ENCODE results near the gene KRTAP4-4. TPM values are rescaled to one million over a fixed set of nuclear protein-coding genes. Genes with fewer than 3 reads are reported as not detected.
"Not testable (repeated sequence)": the region's sequence is repeated elsewhere in the genome, so short reads cannot be mapped to it uniquely, and the experiment has no call there.

KRTAP4-4 gene
- total and polyA plus RNA-seq, 10 of the 15 experiments (the other 5 are each of a cell fraction or from before 2014, with no cell fraction given), result not detected

GRCh38 chr17:41163828-41164227 lies 3.3 kb upstream of the KRTAP4-4 start (continued):
- TF ChIP-seq BCL3 (IDR thresholded peaks at IDR 0.05; ENCODE audit: borderline replicate concordance, insufficient read depth, low read depth, low read length, poor library complexity, severe bottlenecking) (no peak), CHD4 (IDR thresholded peaks at IDR 0.05) (no peak)

- H3K4me2 ChIP-seq (ENCODE audit: control insufficient read depth, insufficient read depth); H4K20me1 ChIP-seq (ENCODE audit: control insufficient read depth, insufficient read depth); H3K27me3 ChIP-seq (replicated peaks in 1 of 2; ENCODE audit: control insufficient read depth in 2 of 2, insufficient read depth in 2 of 2, low read length in 1 of 2); H2AFZ ChIP-seq (ENCODE audit: control insufficient read depth, low read depth, low read length); BruUV-seq (replicated peaks); H3K4me1 ChIP-seq (ENCODE audit: control insufficient read depth, insufficient read depth, low read length); H3K9ac ChIP-seq (ENCODE audit: control insufficient read depth, insufficient read depth, low read length); H3K9me3 ChIP-seq (replicated peaks; ENCODE audit: control insufficient read depth, insufficient read depth, low read length); H3K4me3 ChIP-seq; H3K27ac ChIP-seq (ENCODE audit: control insufficient read depth, insufficient read depth); intact Hi-C loops (cut with micrococcal nuclease; ENCODE audit: unreplicated experiment); H3K79me2 ChIP-seq (ENCODE audit: control insufficient read depth, insufficient read depth, low read length); ATAC-seq; H3K36me3 ChIP-seq (ENCODE audit: control insufficient read depth in 2 of 2, insufficient read depth in 2 of 2, low read length in 1 of 2); RAD21 ChIA-PET (ENCODE audit: unreplicated experiment); in situ Hi-C loops (cut with MboI); CTCF ChIA-PET; FAIRE-seq; DNase-seq (ENCODE audit: low read depth, low spot score); SMC1A ChIA-PET (ENCODE audit: uncharacterized antibody, unreplicated experiment); POLR2A ChIA-PET: not testable (repeated sequence)
- 11% methylated on average over 3 of the region's 3 CpGs for WGBS (ENCODE audit: insufficient coverage, insufficient replicate concordance, low lambda C conversion rate, missing lambda C conversion rate)
Observed at GRCh38 chr17:41160190-41160589, 358 bp downstream of the KRTAP4-4 start.

GRCh38 chr17:41153856-41154255 lies 6.7 kb downstream of the KRTAP4-4 start:
- in situ Hi-C loops (cut with MboI) (no loop called here), intact Hi-C loops (cut with micrococcal nuclease; ENCODE audit: unreplicated experiment) (no loop called here)
- no peak overlapping the region for H3K9ac ChIP-seq (ENCODE audit: control insufficient read depth, insufficient read depth, low read length)
- FAIRE-seq (no peak), DNase-seq (ENCODE audit: low read depth, low spot score) (no peak), ATAC-seq (no peak)
- ChIA-PET POLR2A (no interaction called here), CTCF (no interaction called here), RAD21 (ENCODE audit: unreplicated experiment) (no interaction called here), SMC1A (ENCODE audit: uncharacterized antibody, unreplicated experiment) (no interaction called here)
- H3K36me3 ChIP-seq (ENCODE audit: control insufficient read depth in 2 of 2, insufficient read depth in 2 of 2, low read length in 1 of 2), result no peaks in the 10 kb centered on the region
- no peak overlapping the region for H2AFZ ChIP-seq (ENCODE audit: control insufficient read depth, low read depth, low read length)
- H4K20me1 ChIP-seq (ENCODE audit: control insufficient read depth, insufficient read depth), result no peaks in the 10 kb centered on the region
- no peaks in the 10 kb centered on the region for H3K9me3 ChIP-seq (replicated peaks; ENCODE audit: control insufficient read depth, insufficient read depth, low read length)
- BruUV-seq (replicated peaks), result no TSS peak
- H3K4me2 ChIP-seq (ENCODE audit: control insufficient read depth, insufficient read depth), result no peak overlapping the region
- H3K79me2 ChIP-seq (ENCODE audit: control insufficient read depth, insufficient read depth, low read length), result no peaks in the 10 kb centered on the region
- H3K27me3 ChIP-seq (replicated peaks in 1 of 2; ENCODE audit: control insufficient read depth in 2 of 2, insufficient read depth in 2 of 2, low read length in 1 of 2), result no peaks in the 10 kb centered on the region
- WGBS (ENCODE audit: insufficient coverage, insufficient replicate concordance, low lambda C conversion rate, missing lambda C conversion rate), result 0% methylated on average over 2 of the region's 2 CpGs
- no peak overlapping the region for H3K27ac ChIP-seq (ENCODE audit: control insufficient read depth, insufficient read depth)
- no peak overlapping the region for H3K4me3 ChIP-seq
- no peaks in the 10 kb centered on the region for H3K4me1 ChIP-seq (ENCODE audit: control insufficient read depth, insufficient read depth, low read length)
- TF ChIP-seq CBFB (IDR thresholded peaks at IDR 0.05; ENCODE audit: low read depth) (no peak), USF1 (IDR thresholded peaks at IDR 0.05; ENCODE audit: borderline replicate concordance, extremely low read length, insufficient read depth, low read depth, low read length) (no peak), E2F8 (IDR thresholded peaks at IDR 0.05; ENCODE audit: low read depth, partially characterized antibody) (no peak), KLF5 (IDR thresholded peaks at IDR 0.05; ENCODE audit: partially characterized antibody) (no peak), IKZF1 (conservative IDR thresholded peaks at IDR 0.05) (no peak), RAD51 (IDR thresholded peaks at IDR 0.05) (no peak), RB1 (IDR thresholded peaks at IDR 0.05; ENCODE audit: borderline replicate concordance) (no peak), MXI1 (IDR thresholded peaks at IDR 0.05; ENCODE audit: low read depth, low read length) (no peak), TBL1XR1 (IDR thresholded peaks at IDR 0.05; ENCODE audit: low read depth, low read length) (no peak), NBN (IDR thresholded peaks at IDR 0.05) (no peak), GABPA (IDR thresholded peaks at IDR 0.05; ENCODE audit: low read depth) (no peak)
